Peyer's patch (tissue), 4 donors: ENCODE data around the gene KRT77. TPM values are rescaled to one million over a fixed set of nuclear protein-coding genes. Genes with fewer than 3 reads are reported as not detected.

Experiments
- DNase-seq, 3 donors: peaks; one replicate each; pipeline ENCODE4 v3.0.0-alpha.2; 2017 to 2019
- H3K27ac ChIP-seq, 4 donors: fragments of 200-600 bp; sonication (generic); one replicate each; pipeline ENCODE4 v1.5.1; 2016 to 2019
- H3K27me3 ChIP-seq, 2 donors: fragments of 200-600 bp; sonication (generic); one replicate each; pipeline ENCODE4 v1.5.1; 2019
- H3K36me3 ChIP-seq, 3 donors: fragments of 200-600 bp; sonication (generic); one replicate each; pipeline ENCODE4 v1.5.1; 2016 to 2019
- H3K4me1 ChIP-seq, 4 donors: fragments of 200-600 bp; sonication (generic); one replicate each; pipeline ENCODE4 v1.5.1; 2016 to 2019
- H3K4me3 ChIP-seq, 4 donors: fragments of 200-600 bp; sonication (generic); 1 replicate in 3 of 4; 2 replicates in 1 of 4; pipeline ENCODE4 v1.5.1; 2016 to 2019; ENCODE audit warnings: mild to moderate bottlenecking in 1 of 4
- H3K9me3 ChIP-seq, 4 donors: fragments of 200-600 bp; sonication (generic); one replicate each; pipeline ENCODE4 v1.5.1; 2016 to 2019; ENCODE audit warnings: mild to moderate bottlenecking in 1 of 4
- POLR2A ChIP-seq, 2 donors: fragments of 450-650 bp; IDR thresholded peaks; one replicate each; pipeline ENCODE4 v1.5.1; 2017; ENCODE audit warnings: antibody characterized with exemption in 2 of 2, mild to moderate bottlenecking in 2 of 2, moderate library complexity in 2 of 2
- total RNA-seq, 4 donors: library from RNA; depleted of rRNA; stranded (reverse); fragments of >200 nt; gene quantifications; one replicate each; pipeline ENCODE4 v1.1.0, GENCODE V29; 2016
- TF ChIP-seq, protein P1 (sequence below), 6 experiments: fragments of 450-650 bp in 4 of 6; fragments of 200-600 bp in 2 of 6; sonication (generic) in 1 of 6; IDR thresholded peaks; one replicate each; pipeline ENCODE4 v1.5.1; 2017 to 2019; ENCODE audit warnings: antibody characterized with exemption in 6 of 6, mild to moderate bottlenecking in 3 of 6, moderate library complexity in 1 of 6

KRT77 gene
- total RNA-seq, 4 donors from 2014 or later: not detected

DNA sequence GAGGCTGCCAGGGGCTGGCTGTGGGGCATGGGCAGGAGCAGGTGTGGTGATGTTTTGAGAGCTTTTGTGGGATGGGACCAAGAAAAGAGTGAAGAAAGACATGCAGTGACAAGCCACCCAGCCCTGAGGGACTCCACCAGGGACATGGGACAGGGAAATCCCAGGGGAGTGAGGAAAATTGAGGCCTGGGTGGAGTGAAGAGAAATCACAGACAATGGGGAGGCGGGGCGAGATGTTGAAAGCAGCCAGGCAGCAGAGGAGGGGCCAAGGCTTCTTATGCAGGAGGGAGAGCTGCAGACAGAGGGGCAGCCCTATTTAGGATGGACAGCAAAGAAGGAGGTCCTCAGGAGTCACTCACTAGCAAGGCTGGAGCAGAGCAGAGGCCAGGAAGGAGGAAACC is 18.9 kb downstream of the KRT77 start:
- DNase-seq: no peak
- H3K36me3 ChIP-seq: no peaks in the 10 kb centered on the region
- H3K4me3 ChIP-seq: no peak overlapping the region
- H3K27ac ChIP-seq: no peak overlapping the region
- no peak for TF ChIP-seq POLR2A (IDR thresholded peaks at IDR 0.05)
- TF ChIP-seq, protein P1, sequence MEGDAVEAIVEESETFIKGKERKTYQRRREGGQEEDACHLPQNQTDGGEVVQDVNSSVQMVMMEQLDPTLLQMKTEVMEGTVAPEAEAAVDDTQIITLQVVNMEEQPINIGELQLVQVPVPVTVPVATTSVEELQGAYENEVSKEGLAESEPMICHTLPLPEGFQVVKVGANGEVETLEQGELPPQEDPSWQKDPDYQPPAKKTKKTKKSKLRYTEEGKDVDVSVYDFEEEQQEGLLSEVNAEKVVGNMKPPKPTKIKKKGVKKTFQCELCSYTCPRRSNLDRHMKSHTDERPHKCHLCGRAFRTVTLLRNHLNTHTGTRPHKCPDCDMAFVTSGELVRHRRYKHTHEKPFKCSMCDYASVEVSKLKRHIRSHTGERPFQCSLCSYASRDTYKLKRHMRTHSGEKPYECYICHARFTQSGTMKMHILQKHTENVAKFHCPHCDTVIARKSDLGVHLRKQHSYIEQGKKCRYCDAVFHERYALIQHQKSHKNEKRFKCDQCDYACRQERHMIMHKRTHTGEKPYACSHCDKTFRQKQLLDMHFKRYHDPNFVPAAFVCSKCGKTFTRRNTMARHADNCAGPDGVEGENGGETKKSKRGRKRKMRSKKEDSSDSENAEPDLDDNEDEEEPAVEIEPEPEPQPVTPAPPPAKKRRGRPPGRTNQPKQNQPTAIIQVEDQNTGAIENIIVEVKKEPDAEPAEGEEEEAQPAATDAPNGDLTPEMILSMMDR (IDR thresholded peaks at IDR 0.05): no peak
- peaks cover 0 to 6% (median 0%) of the 10 kb centered on the region in 4 donors for H3K4me1 ChIP-seq
- no peaks in the 10 kb centered on the region for H3K9me3 ChIP-seq
- no peaks in the 10 kb centered on the region for H3K27me3 ChIP-seq

DNA sequence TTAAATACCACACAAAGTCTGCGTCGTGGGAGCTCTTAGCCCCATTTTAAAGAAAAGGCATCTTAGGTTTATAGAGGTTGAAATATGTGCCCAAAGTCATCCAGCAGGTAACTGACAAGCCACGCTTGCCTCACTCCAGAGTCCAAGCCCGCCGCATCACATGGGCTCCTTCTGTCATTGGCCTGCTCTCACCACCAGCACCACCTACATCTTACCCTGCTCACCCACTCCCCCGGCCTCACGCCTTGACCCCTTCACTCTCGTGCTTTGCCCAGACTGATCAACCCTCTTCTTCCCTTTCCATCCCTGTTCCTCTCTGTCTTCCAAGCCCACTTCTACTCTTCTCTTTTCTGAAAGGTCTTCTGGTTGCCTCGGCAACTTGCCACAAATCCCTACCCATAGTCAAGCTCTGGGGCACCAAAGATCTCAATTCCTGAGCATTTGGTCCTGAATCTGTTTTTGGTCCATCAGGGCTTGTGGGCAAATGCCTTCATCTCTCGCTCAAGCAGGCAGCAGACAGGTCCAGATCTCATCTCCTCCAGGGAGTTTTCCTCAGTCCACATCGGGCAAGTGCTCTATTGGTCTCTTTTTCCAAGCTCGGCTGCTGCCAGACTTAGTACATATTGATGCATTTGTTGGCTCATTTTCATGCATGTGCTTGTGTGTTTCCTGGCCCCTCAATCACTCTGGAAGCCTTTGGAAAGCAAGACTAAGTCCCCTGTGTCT is 19.6 kb downstream of the KRT77 start:
- no peak for DNase-seq
- no peak for TF ChIP-seq POLR2A (IDR thresholded peaks at IDR 0.05)
- TF ChIP-seq, protein P1 (IDR thresholded peaks at IDR 0.05): no peak
- no peak overlapping the region for H3K27ac ChIP-seq

DNA sequence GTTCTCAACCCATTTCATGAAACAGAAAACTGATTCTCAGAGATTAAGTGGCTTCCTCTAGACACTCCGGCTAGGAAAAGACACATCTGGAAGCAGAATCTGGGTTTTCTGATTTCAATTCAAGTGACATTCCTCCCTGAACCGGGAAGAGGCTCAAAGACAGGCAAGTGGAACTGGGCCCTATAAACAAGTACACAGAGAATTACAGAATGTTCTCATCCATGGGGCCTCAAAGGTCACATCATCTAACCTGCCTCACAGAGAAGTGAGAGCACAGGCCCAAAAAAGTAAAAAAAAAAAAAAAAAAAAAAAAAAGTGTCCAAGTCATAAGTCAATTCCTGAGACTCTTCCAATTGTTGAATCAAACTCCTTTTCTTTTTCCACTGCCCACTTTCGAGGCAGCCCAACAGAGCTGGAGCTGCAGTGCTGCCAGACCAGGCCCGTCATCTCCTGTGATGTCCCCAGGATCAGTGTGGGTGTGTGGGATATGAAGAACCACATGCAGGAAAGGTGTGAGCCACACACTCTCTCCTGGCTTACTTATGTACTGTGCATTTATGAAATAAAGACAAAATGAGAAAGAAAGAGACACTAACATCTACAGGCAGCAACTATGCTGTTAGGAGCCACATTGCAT is 20.3 kb downstream of the KRT77 start:
- Histone ChIP-seq H3K4me1 (peaks cover 0 to 6% (median 0%) of the 10 kb centered on the region in 4 donors), H3K27me3 (no peaks in the 10 kb centered on the region), H3K9me3 (no peaks in the 10 kb centered on the region), H3K36me3 (no peaks in the 10 kb centered on the region), H3K27ac (no peak overlapping the region), H3K4me3 (no peak overlapping the region)
- no peak for DNase-seq
- no peak for TF ChIP-seq POLR2A (IDR thresholded peaks at IDR 0.05)
- TF ChIP-seq, protein P1 (IDR thresholded peaks at IDR 0.05): no peak

More for the DNA sequence above, 19.6 kb downstream of the KRT77 start:
- Histone ChIP-seq H3K4me3 (no peak overlapping the region), H3K4me1 (peaks cover 0 to 6% (median 0%) of the 10 kb centered on the region in 4 donors), H3K27me3 (no peaks in the 10 kb centered on the region), H3K9me3 (no peaks in the 10 kb centered on the region), H3K36me3 (no peaks in the 10 kb centered on the region)

DNA sequence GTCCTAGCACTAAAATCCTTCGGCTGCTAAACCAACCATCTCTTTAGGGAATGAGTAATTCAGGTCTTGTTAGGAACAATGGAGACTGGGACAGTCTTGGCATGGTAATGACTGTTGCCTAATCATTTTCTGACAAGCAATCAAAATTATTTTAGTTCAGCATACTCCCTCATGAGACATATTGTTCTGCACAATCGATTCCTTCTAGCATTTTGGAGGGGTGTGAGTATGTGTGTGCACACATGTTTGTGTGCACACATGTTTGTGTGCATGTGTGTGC is 21.0 kb downstream of the KRT77 start:
- no peak for DNase-seq
- Histone ChIP-seq H3K4me3 (no peak overlapping the region), H3K9me3 (no peaks in the 10 kb centered on the region), H3K36me3 (no peaks in the 10 kb centered on the region), H3K27me3 (no peaks in the 10 kb centered on the region), H3K4me1 (peaks cover 0 to 6% (median 0%) of the 10 kb centered on the region in 4 donors), H3K27ac (no peak overlapping the region)
- TF ChIP-seq, protein P1 (IDR thresholded peaks at IDR 0.05): no peak
- no peak for TF ChIP-seq POLR2A (IDR thresholded peaks at IDR 0.05)

DNA sequence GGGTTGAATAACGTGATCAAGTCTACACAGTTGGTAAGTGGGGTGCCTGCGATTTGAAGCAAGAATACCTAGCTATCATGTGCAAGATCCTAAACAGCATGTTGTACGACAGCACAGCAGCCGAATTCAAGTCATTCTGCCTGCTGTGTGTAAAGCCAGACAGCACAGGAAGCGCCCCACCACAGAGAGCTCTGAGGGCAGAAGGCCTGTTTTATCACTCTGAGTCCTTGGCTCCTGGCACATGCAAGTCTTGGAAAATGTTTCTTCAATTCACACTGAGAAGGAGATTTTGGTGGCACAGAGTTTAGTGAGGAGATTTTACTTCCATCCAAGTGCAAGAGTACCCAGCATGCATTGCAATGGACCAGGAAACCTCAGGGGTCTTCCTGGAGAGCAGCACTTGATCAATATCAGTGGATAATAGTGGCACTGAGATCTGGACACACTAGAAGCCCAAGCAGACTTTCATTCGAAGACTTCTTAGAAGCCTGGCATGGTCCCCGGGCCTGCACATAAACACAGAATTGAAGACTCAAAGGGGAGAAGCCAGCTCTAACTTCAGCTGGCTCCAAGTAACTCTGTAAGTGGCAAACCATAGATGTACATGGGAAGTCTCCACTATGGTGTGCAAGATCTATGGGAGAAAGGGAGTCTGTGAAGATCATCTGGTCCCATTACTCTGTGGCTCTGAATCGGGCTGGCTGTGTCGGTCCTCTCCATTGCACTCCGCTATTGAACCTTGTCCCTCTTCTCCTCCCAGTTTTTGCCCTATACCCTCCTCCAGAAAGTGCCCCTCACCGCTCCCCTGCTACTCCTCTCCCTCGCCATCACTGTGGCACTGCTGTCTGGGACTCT is 21.6 kb downstream of the KRT77 start:
- no peaks in the 10 kb centered on the region for H3K9me3 ChIP-seq
- no peak overlapping the region for H3K27ac ChIP-seq
- no peak overlapping the region for H3K4me3 ChIP-seq
- no peak for DNase-seq
- TF ChIP-seq, protein P1 (IDR thresholded peaks at IDR 0.05): no peak
- TF ChIP-seq POLR2A (IDR thresholded peaks at IDR 0.05): no peak
- H3K27me3 ChIP-seq: no peaks in the 10 kb centered on the region
- H3K4me1 ChIP-seq: peaks cover 0 to 6% (median 0%) of the 10 kb centered on the region in 4 donors
- H3K36me3 ChIP-seq: no peaks in the 10 kb centered on the region
